Muscle of leg (tissue), 11 donors: ENCODE data around the gene LGALS14. TPM values are rescaled to one million over a fixed set of nuclear protein-coding genes. Genes with fewer than 3 reads are reported as not detected.
"Not testable (repeated sequence)": the region's sequence is repeated elsewhere in the genome, so short reads cannot be mapped to it uniquely, and the experiment has no call there.

Experiments
- DNase-seq: peaks from one replicate; pipeline ENCODE4 v3.0.0; 2013
- H3K27ac ChIP-seq: one replicate; pipeline ENCODE4 v1.5.1; 2013; ENCODE audit warnings: mild to moderate bottlenecking, low read length, control low read depth
- H3K27me3 ChIP-seq: one replicate; pipeline ENCODE4 v1.6.1; 2013; ENCODE audit warnings: low read length; ENCODE audit not compliant: control insufficient read depth, insufficient read depth
- H3K36me3 ChIP-seq: one replicate; pipeline ENCODE4 v1.6.1; 2013; ENCODE audit warnings: low read length; ENCODE audit not compliant: control insufficient read depth, insufficient read depth
- H3K4me1 ChIP-seq: one replicate; pipeline ENCODE4 v1.6.1; 2013; ENCODE audit warnings: low read length; ENCODE audit not compliant: control insufficient read depth, insufficient read depth
- H3K4me3 ChIP-seq: one replicate; pipeline ENCODE4 v1.5.1; 2013; ENCODE audit warnings: low read length, control low read depth
- H3K9me3 ChIP-seq: replicated peaks from 2 replicates; pipeline ENCODE4 v1.6.1; 2013; ENCODE audit warnings: low read depth, low read length; ENCODE audit not compliant: control insufficient read depth
- WGBS: methylation state at CpG from one replicate; pipeline ENCODE4 v1.1.5; 2013; ENCODE audit warnings: missing lambda C conversion rate; ENCODE audit not compliant: insufficient coverage; 5-methylcytosine and 5-hydroxymethylcytosine counted together
- polyA plus RNA-seq, 8 donors: library from polyadenylated mRNA; unstranded; fragments of 120-200 nt; gene quantifications; one replicate each; pipeline versions ENCODE4 v1.2.1 to v1.2.3, GENCODE V29; 2013; ENCODE audit warnings: inconsistent platforms in 1 of 8, low replicate concordance in 1 of 8; ENCODE audit not compliant: insufficient read length in 8 of 8, insufficient read depth in 1 of 8
- total RNA-seq: library from RNA; stranded (reverse); fragments of 120-200 nt; gene quantifications from one replicate; pipeline ENCODE4 v1.2.4, GENCODE V29; 2013

The LGALS14 gene
- total and polyA plus RNA-seq, 9 donors, result 0.13 to 0.39 (median 0.34) TPM; not detected in 2

GRCh38 chr19:39692822-39693221, 11.5 kb upstream of the LGALS14 start:
- H3K27ac ChIP-seq, result no peak overlapping the region
- 17% methylated on average over 1 of the region's 1 CpG for WGBS
- H3K4me3 ChIP-seq, result no peak overlapping the region
- no peaks in the 10 kb centered on the region for H3K9me3 ChIP-seq
- H3K27me3 ChIP-seq, result no peaks in the 10 kb centered on the region
- no peak for DNase-seq
- H3K36me3 ChIP-seq, result no peaks in the 10 kb centered on the region
- H3K4me1 ChIP-seq, result no peaks in the 10 kb centered on the region

DNA sequence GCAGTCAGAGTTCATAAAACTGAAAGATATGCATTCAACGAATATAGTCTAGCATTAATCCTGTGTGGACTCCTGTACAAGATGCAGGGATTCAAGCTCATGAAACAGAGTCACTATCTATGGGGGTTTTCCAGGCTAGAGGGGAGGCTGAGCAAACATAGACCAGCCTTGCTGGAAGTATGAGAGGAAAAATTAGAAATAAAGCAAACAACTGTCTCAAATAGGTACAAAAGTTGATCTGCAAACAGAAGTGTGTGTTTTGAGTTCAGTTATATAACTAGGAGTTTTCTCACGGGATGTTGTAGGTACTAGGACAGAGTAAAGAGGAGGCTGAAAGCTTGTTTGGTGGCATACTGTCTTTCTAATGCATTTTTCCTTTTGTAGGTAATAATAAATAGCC, 8.5 kb upstream of the LGALS14 start:
- H3K36me3 ChIP-seq, result no peaks in the 10 kb centered on the region
- no peaks in the 10 kb centered on the region for H3K4me1 ChIP-seq
- H3K27me3 ChIP-seq, result no peaks in the 10 kb centered on the region
- no peak for DNase-seq
- no peak overlapping the region for H3K27ac ChIP-seq
- no peaks in the 10 kb centered on the region for H3K9me3 ChIP-seq
- WGBS, result 50% methylated on average over 1 of the region's 2 CpGs
- no peak overlapping the region for H3K4me3 ChIP-seq

DNA sequence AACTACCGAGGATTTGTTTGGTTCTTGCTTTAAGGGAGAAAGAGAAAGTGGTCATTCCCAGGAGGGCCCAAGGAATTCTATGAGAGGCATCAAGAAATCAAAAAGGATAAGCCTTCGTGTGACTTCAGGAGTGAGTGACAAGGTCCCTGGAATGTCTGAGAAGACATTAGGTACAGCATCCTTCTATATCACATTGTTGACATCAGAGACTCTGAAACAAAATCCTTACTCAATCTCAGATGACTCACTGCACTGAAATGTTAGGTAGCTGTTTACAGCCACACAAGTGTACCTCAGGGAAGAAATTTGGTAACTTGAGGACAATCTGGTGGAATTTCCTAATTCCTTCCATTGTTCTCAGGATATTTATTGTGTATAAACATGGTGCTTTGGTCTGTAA, 7.9 kb upstream of the LGALS14 start:
- H3K4me3 ChIP-seq, result no peak overlapping the region
- no peaks in the 10 kb centered on the region for H3K27me3 ChIP-seq
- DNase-seq, result no peak
- no peaks in the 10 kb centered on the region for H3K36me3 ChIP-seq
- H3K9me3 ChIP-seq, result no peaks in the 10 kb centered on the region
- no CpG with 5 or more reads among the region's 2 CpGs for WGBS
- no peak overlapping the region for H3K27ac ChIP-seq
- no peaks in the 10 kb centered on the region for H3K4me1 ChIP-seq

GRCh38 chr19:39698535-39698934, 5.7 kb upstream of the LGALS14 start:
- Histone ChIP-seq H3K27ac (no peak overlapping the region), H3K9me3 (no peaks in the 10 kb centered on the region), H3K4me3 (no peak overlapping the region), H3K4me1 (no peaks in the 10 kb centered on the region), H3K36me3 (no peaks in the 10 kb centered on the region), H3K27me3 (no peaks in the 10 kb centered on the region)
- no peak for DNase-seq

GRCh38 chr19:39701291-39701690, 3.0 kb upstream of the LGALS14 start:
- H3K27me3 ChIP-seq, result no peaks in the 10 kb centered on the region
- WGBS, result no CpG with 5 or more reads among the region's 5 CpGs
- no peak overlapping the region for H3K4me3 ChIP-seq
- H3K4me1 ChIP-seq, result no peaks in the 10 kb centered on the region
- no peak for DNase-seq
- no peak overlapping the region for H3K27ac ChIP-seq
- no peaks in the 10 kb centered on the region for H3K9me3 ChIP-seq
- H3K36me3 ChIP-seq, result no peaks in the 10 kb centered on the region

- Histone ChIP-seq H3K27me3 (no peaks in the 10 kb centered on the region), H3K36me3 (no peaks in the 10 kb centered on the region), H3K9me3 (no peaks in the 10 kb centered on the region), H3K27ac (no peak overlapping the region), H3K4me3 (no peak overlapping the region), H3K4me1 (no peaks in the 10 kb centered on the region)
- DNase-seq, result no peak
- WGBS, result 60% methylated on average over 3 of the region's 8 CpGs
Observed at GRCh38 chr19:39705578-39706188, 1.4 kb downstream of the LGALS14 start.

GRCh38 chr19:39708594-39708993, 4.3 kb downstream of the LGALS14 start:
- H3K27ac ChIP-seq, result no peak overlapping the region
- DNase-seq, result no peak
- no peaks in the 10 kb centered on the region for H3K9me3 ChIP-seq
- no peaks in the 10 kb centered on the region for H3K4me1 ChIP-seq
- H3K4me3 ChIP-seq, result no peak overlapping the region
- H3K36me3 ChIP-seq, result no peaks in the 10 kb centered on the region
- no peaks in the 10 kb centered on the region for H3K27me3 ChIP-seq
- WGBS, result 79% methylated on average over 6 of the region's 6 CpGs

DNA sequence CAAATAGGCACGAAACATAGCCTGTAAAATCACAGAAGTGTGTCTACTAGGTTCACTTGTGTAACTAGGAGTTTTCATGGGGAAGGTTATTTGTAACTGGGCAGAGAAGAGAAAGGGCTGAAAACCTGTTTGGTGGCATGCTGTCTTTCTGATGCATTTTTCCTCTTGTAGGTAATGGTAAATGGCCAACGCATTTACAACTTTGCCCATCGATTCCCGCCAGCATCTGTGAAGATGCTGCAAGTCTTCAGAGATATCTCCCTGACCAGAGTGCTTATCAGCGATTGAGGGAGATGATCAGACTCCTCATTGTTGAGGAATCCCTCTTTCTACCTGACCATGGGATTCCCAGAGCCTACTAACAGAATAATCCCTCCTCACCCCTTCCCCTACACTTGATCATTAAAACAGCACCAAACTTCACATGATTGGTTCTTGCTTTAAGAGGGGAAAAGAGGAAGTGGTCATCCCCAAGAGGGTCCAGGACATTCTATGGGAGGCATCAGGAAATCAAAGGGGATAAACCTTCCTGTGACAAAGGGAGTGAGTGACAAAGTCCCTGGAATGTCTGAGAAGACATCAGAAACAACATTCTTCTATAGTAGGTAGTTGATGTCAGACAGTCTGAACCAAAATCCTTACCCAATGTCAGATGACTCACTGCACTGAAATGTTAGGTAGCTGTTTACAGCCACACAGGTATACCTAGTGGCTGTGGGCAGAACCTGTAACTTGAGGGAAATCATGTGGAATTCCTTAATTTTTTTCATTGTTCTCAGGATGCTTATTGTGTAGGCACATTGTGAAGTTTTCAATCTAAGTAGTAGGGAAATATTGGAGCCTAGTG, 5.0 kb downstream of the LGALS14 start:
- no peaks in the 10 kb centered on the region for H3K4me1 ChIP-seq
- no peak overlapping the region for H3K4me3 ChIP-seq
- H3K36me3 ChIP-seq, result no peaks in the 10 kb centered on the region
- H3K9me3 ChIP-seq, result no peaks in the 10 kb centered on the region
- 80% methylated on average over 2 of the region's 5 CpGs for WGBS
- no peak overlapping the region for H3K27ac ChIP-seq
- no peaks in the 10 kb centered on the region for H3K27me3 ChIP-seq
- no peak for DNase-seq

GRCh38 chr19:39710333-39710890, 6.1 kb downstream of the LGALS14 start:
- no CpG with 5 or more reads among the region's 4 CpGs for WGBS
- no peak for DNase-seq
- no peaks in the 10 kb centered on the region for H3K4me1 ChIP-seq

GRCh38 chr19:39720144-39720543, 15.9 kb downstream of the LGALS14 start:
- H3K4me3 ChIP-seq, H3K27me3 ChIP-seq, H3K4me1 ChIP-seq, H3K9me3 ChIP-seq, H3K36me3 ChIP-seq, H3K27ac ChIP-seq, DNase-seq: not testable (repeated sequence)
- WGBS, result no CpG with 5 or more reads among the region's 3 CpGs

More at GRCh38 chr19:39710333-39710890, 6.1 kb downstream of the LGALS14 start:
- Histone ChIP-seq H3K27me3 (no peaks in the 10 kb centered on the region), H3K27ac (no peak overlapping the region), H3K4me3 (no peak overlapping the region), H3K36me3 (no peaks in the 10 kb centered on the region), H3K9me3 (no peaks in the 10 kb centered on the region)
